HEK293T (cell line): ENCODE data around the gene NEGR1.

Source experiments
- ARNT ChIP-seq: fragments of 450-650 bp; IDR thresholded peaks from 2 replicates; pipeline ENCODE4 v1.6.1; 2017; ENCODE audit warnings: mild to moderate bottlenecking
- BHLHE40 ChIP-seq: fragments of 450-650 bp; IDR thresholded peaks from 2 replicates; pipeline ENCODE4 v1.6.1; 2016; ENCODE audit warnings: mild to moderate bottlenecking, moderate library complexity, borderline replicate concordance
- ELF4 ChIP-seq: fragments of 450-650 bp; IDR thresholded peaks from 2 replicates; pipeline ENCODE4 v1.6.1; 2017; ENCODE audit warnings: antibody characterized with exemption
- FOXA1 ChIP-seq: fragments of 450-650 bp; IDR thresholded peaks from 2 replicates; pipeline ENCODE4 v1.6.1; 2016; ENCODE audit warnings: mild to moderate bottlenecking
- FOXK2 ChIP-seq: fragments of 450-650 bp; IDR thresholded peaks from 2 replicates; pipeline ENCODE4 v1.6.1; 2016; ENCODE audit warnings: mild to moderate bottlenecking
- FOXM1 ChIP-seq: fragments of 450-650 bp; IDR thresholded peaks from 2 replicates; pipeline ENCODE4 v1.6.1; 2017; ENCODE audit warnings: mild to moderate bottlenecking, borderline replicate concordance
- SP1 ChIP-seq: fragments of 450-650 bp; IDR thresholded peaks from 2 replicates; pipeline ENCODE4 v1.6.1; 2017
- SUZ12 ChIP-seq: fragments of 450-650 bp; IDR thresholded peaks from 2 replicates; pipeline ENCODE4 v1.6.1; 2016; ENCODE audit warnings: mild to moderate bottlenecking
- TARDBP ChIP-seq: fragments of 450-650 bp; IDR thresholded peaks from 2 replicates; pipeline ENCODE4 v1.6.1; 2016
- ZNF384 ChIP-seq: fragments of 450-650 bp; IDR thresholded peaks from 2 replicates; pipeline ENCODE4 v1.6.1; 2016
- TF ChIP-seq, protein P1 (sequence below): fragments of 450-650 bp; IDR thresholded peaks from 2 replicates; pipeline ENCODE4 v1.6.1; 2016

DNA sequence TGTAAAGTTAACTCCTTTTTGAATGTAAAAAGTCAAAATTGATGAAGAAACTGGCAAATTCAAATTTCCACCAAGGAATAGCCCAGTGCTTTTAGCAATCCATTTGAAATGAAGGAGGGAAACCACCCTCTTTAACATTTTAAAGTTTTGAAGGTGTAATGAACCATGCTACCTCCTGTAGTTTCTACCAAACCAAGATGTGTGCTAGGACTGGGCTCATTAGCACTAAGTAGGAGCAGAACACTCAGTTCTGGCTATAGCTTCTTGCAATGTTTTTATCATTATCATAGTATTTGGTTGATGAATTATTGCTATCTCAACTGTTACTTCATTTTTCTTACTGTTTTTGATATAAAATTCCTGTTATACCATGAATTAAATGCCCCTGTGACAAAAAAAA, 882.3 kb downstream of the NEGR1 start:
- TF ChIP-seq ELF4 (no peak), TARDBP (no peak), BHLHE40 (no peak), FOXK2 (no peak), SP1 (no peak), ARNT (no peak), SUZ12 (no peak), FOXA1 (no peak), ZNF384 (no peak), FOXM1 (no peak)
- TF ChIP-seq, protein P1, sequence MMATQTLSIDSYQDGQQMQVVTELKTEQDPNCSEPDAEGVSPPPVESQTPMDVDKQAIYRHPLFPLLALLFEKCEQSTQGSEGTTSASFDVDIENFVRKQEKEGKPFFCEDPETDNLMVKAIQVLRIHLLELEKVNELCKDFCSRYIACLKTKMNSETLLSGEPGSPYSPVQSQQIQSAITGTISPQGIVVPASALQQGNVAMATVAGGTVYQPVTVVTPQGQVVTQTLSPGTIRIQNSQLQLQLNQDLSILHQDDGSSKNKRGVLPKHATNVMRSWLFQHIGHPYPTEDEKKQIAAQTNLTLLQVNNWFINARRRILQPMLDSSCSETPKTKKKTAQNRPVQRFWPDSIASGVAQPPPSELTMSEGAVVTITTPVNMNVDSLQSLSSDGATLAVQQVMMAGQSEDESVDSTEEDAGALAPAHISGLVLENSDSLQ = no peak
